Keratinocyte (primary cell): ENCODE data around the gene DZIP1L. TPM values are rescaled to one million over a fixed set of nuclear protein-coding genes. Genes with fewer than 3 reads are reported as not detected.

Source experiments
- DNase-seq: peaks from one replicate; pipeline ENCODE4 v3.0.0-alpha.2; 2011; ENCODE audit warnings: low read depth, missing footprints, low spot score
- FAIRE-seq: peaks from 2 replicates; lab custom pipeline; 2011; peaks lifted over from hg19 to GRCh38; lab: Jason Lieb, UNC
- H2AFZ ChIP-seq: 2 replicates; pipeline ENCODE4 v1.6.0; 2012; ENCODE audit warnings: low read length, control low read depth, inconsistent platforms; ENCODE audit not compliant: control insufficient read depth
- H3K27ac ChIP-seq: 2 replicates; pipeline ENCODE4 v1.5.1; 2011; ENCODE audit warnings: low read length; ENCODE audit not compliant: control insufficient read depth, insufficient read depth
- H3K27me3 ChIP-seq: 3 replicates; pipeline ENCODE4 v1.6.0; 2011; ENCODE audit warnings: low read length; ENCODE audit not compliant: control insufficient read depth, insufficient read depth; ENCODE audit errors: extremely low read depth
- H3K36me3 ChIP-seq, 2 experiments: 2 replicates in 1 of 2; 3 replicates in 1 of 2; pipeline ENCODE4 v1.5.1; 2011; ENCODE audit warnings: low read length in 2 of 2, mild to moderate bottlenecking in 1 of 2; ENCODE audit not compliant: control insufficient read depth in 2 of 2, insufficient read depth in 2 of 2; ENCODE audit errors: extremely low read depth in 1 of 2
- H3K4me1 ChIP-seq: 3 replicates; pipeline ENCODE4 v1.5.1; 2011; ENCODE audit warnings: low read length; ENCODE audit not compliant: control insufficient read depth, insufficient read depth; ENCODE audit errors: extremely low read depth
- H3K4me2 ChIP-seq: 3 replicates; pipeline ENCODE4 v1.6.0; 2011; ENCODE audit warnings: low read depth, low read length; ENCODE audit not compliant: control insufficient read depth, insufficient read depth; ENCODE audit errors: extremely low read depth
- H3K4me3 ChIP-seq, 3 experiments: fragments of 200-600 bp in 1 of 3; sonication (generic) in 1 of 3; 2 replicates in 2 of 3; 3 replicates in 1 of 3; pipeline ENCODE4 v1.5.1; 2011 to 2016; ENCODE audit warnings: low read length in 3 of 3, mild to moderate bottlenecking in 3 of 3, control low read depth in 2 of 3, inconsistent platforms in 1 of 3, low read depth in 1 of 3, mixed read lengths in 1 of 3, mixed run types in 1 of 3, moderate library complexity in 1 of 3; ENCODE audit not compliant: control insufficient read depth in 2 of 3, insufficient read depth in 2 of 3; ENCODE audit errors: extremely low read depth in 1 of 3
- H3K79me2 ChIP-seq: 2 replicates; pipeline ENCODE4 v1.6.0; 2012; ENCODE audit warnings: low read length; ENCODE audit not compliant: control insufficient read depth, insufficient read depth
- H3K9ac ChIP-seq: 3 replicates; pipeline ENCODE4 v1.6.0; 2011; ENCODE audit warnings: low read length; ENCODE audit not compliant: control insufficient read depth, insufficient read depth; ENCODE audit errors: extremely low read depth
- H3K9me1 ChIP-seq: 3 replicates; pipeline ENCODE4 v1.6.0; 2011; ENCODE audit warnings: low read length; ENCODE audit not compliant: control insufficient read depth, insufficient read depth; ENCODE audit errors: extremely low read depth
- H3K9me3 ChIP-seq: 2 replicates; pipeline ENCODE4 v1.5.1; 2012; ENCODE audit warnings: low read depth, low read length; ENCODE audit not compliant: control insufficient read depth
- H4K20me1 ChIP-seq: 3 replicates; pipeline ENCODE4 v1.6.0; 2011; ENCODE audit warnings: low read length; ENCODE audit not compliant: control insufficient read depth, insufficient read depth; ENCODE audit errors: extremely low read depth
- EZH2 ChIP-seq: IDR thresholded peaks from one replicate; pipeline ENCODE4 v1.6.1; 2012; ENCODE audit warnings: inconsistent platforms, mild to moderate bottlenecking, low read length, moderate library complexity
- dilution Hi-C: fragments of 300-500 bp; cut with MboI; formaldehyde crosslinking; loops from one replicate; pipeline ENCODE4 v1.7.0; 2020; ENCODE audit warnings: low sequenced_read_pairs; ENCODE audit not compliant: extremely low pct_ligation_motif_present
- polyA plus RNA-seq, 5 experiments: library from polyadenylated mRNA; depleted of rRNA in 3 of 5; stranded (reverse) in 3 of 5; stranded (forward) in 1 of 5; unstranded in 1 of 5; fragments of >200 nt; gene quantifications; 1 replicate in 1 of 5; 2 replicates in 3 of 5; 3 replicates in 1 of 5; pipeline versions ENCODE4 v1.2.1 to v1.2.3, GENCODE V29; 2011 to 2012; ENCODE audit warnings: missing spikeins in 2 of 5, low read depth in 1 of 5, low replicate concordance in 1 of 5
- TF ChIP-seq, protein P1 (sequence below), 3 experiments: IDR thresholded peaks in 1 of 3; conservative IDR thresholded peaks in 1 of 3; optimal IDR thresholded peaks in 1 of 3; 2 replicates in 2 of 3; 3 replicates in 1 of 3; pipeline versions ENCODE3 to v1.5.1; 2011; ENCODE audit warnings: low read length in 3 of 3, mild to moderate bottlenecking in 3 of 3, moderate library complexity in 2 of 3, control low read depth in 1 of 3, inconsistent platforms in 1 of 3; ENCODE audit not compliant: insufficient read depth in 2 of 3; ENCODE audit errors: extremely low read depth in 1 of 3

Gene DZIP1L
- polyA plus RNA-seq, 1 donor (not counting 4 experiments of a cell fraction or from before 2014, with no cell fraction given): 1.7 TPM

GRCh38 chr3:138082992-138083386 is 32.4 kb downstream of the DZIP1L start:
- Histone ChIP-seq H3K4me1 (peaks cover 32% of the 10 kb centered on the region), H3K27ac (no peak overlapping the region), H3K9me1 (peaks cover 12% of the 10 kb centered on the region), H3K9me3 (no peaks in the 10 kb centered on the region), H3K27me3 (no peaks in the 10 kb centered on the region), H3K4me3 (no peak overlapping the region), H4K20me1 (no peaks in the 10 kb centered on the region), H3K36me3 (peaks cover 1 to 4% of the 10 kb centered on the region in 2 experiments), H3K79me2 (no peaks in the 10 kb centered on the region), H3K4me2 (no peak overlapping the region), H2AFZ (no peak overlapping the region), H3K9ac (no peak overlapping the region)
- DNase-seq (no peak), FAIRE-seq (no peak)
- TF ChIP-seq, protein P1, sequence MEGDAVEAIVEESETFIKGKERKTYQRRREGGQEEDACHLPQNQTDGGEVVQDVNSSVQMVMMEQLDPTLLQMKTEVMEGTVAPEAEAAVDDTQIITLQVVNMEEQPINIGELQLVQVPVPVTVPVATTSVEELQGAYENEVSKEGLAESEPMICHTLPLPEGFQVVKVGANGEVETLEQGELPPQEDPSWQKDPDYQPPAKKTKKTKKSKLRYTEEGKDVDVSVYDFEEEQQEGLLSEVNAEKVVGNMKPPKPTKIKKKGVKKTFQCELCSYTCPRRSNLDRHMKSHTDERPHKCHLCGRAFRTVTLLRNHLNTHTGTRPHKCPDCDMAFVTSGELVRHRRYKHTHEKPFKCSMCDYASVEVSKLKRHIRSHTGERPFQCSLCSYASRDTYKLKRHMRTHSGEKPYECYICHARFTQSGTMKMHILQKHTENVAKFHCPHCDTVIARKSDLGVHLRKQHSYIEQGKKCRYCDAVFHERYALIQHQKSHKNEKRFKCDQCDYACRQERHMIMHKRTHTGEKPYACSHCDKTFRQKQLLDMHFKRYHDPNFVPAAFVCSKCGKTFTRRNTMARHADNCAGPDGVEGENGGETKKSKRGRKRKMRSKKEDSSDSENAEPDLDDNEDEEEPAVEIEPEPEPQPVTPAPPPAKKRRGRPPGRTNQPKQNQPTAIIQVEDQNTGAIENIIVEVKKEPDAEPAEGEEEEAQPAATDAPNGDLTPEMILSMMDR (optimal IDR thresholded peaks at IDR 0.05 in 1 of 3, IDR thresholded peaks at IDR 0.05 in 1 of 3, conservative IDR thresholded peaks at IDR 0.05 in 1 of 3; ENCODE audit: extremely low read depth in 1 of 3, insufficient read depth in 2 of 3, low read length in 3 of 3): no peak
- no peak for TF ChIP-seq EZH2
- dilution Hi-C loops: no loop called here

- H3K9me1 ChIP-seq: peaks cover 12% of the 10 kb centered on the region
- H3K9ac ChIP-seq: peak overlapping the region; percentile 38
- FAIRE-seq: peak; percentile 95
Observed at GRCh38 chr3:138082085-138082991, 33.1 kb downstream of the DZIP1L start.

More at GRCh38 chr3:138082085-138082991, 33.1 kb downstream of the DZIP1L start:
- Histone ChIP-seq H3K4me2 (peak overlapping the region; percentile 37), H3K9me3 (no peaks in the 10 kb centered on the region), H3K27me3 (no peaks in the 10 kb centered on the region), H4K20me1 (no peaks in the 10 kb centered on the region), H3K79me2 (no peaks in the 10 kb centered on the region), H3K27ac (peak overlapping the region; percentile 37), H2AFZ (no peak overlapping the region), H3K36me3 (peaks cover 1 to 4% of the 10 kb centered on the region in 2 experiments), H3K4me3 (no peak overlapping the region), H3K4me1 (peaks cover 37% of the 10 kb centered on the region)
- TF ChIP-seq, protein P1 (optimal IDR thresholded peaks at IDR 0.05 in 1 of 3, IDR thresholded peaks at IDR 0.05 in 1 of 3, conservative IDR thresholded peaks at IDR 0.05 in 1 of 3; ENCODE audit: extremely low read depth in 1 of 3, insufficient read depth in 2 of 3, low read length in 3 of 3): no peak
- dilution Hi-C loops: no loop called here
- peak; percentile 36 for DNase-seq
